HG02852 (cell line): Measurements from ENCODE around the gene ILRUN.
A peak's percentile ranks its signal among the peaks of the same experiment; 100 is the strongest.
"Not testable (repeated sequence)": the region's sequence is repeated elsewhere in the genome, so short reads cannot be mapped to it uniquely, and the experiment has no call there.

ENCODE experiments used
- ATAC-seq: cut with Tn5 transposase; IDR thresholded peaks from one replicate; pipeline ENCODE4 v1.9.1; 2021; ENCODE audit warnings: mild to moderate bottlenecking, moderate library complexity; ENCODE audit not compliant: unreplicated experiment

Gene ILRUN

DNA sequence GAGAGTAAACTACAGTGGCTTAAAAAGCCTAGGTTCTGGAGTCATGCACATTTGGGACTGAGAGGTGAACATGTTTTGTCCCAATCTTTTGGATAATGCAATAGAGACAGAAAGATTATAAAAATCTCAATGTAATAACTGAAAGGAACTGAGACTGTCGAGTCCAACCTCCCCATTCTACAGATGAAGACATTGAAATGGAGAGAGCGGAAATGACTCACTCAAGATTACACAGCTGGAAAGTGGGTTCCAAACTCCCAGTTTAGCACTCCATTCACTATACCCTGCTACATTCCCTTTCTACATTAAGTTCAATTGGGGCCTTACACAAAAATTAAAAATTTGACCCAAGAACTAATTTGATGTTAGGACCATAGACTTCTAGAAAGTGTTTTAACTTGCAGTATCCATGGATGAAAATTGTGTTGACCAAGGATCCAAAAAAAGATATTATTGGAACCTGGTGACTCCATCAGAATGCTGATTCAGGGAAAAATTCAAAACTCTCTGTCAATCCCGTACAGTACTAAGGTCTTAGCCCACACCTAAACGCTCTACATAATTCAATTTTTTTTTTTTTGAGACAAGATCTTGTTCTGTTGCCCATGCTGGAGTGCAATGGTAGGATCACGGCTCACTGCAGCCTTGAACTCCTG is 1.5 kb upstream of the ILRUN start:
- no peak for ATAC-seq

GRCh38 chr6:34697544-34697836 is 923 bp upstream of the ILRUN start:
- ATAC-seq = no peak

DNA sequence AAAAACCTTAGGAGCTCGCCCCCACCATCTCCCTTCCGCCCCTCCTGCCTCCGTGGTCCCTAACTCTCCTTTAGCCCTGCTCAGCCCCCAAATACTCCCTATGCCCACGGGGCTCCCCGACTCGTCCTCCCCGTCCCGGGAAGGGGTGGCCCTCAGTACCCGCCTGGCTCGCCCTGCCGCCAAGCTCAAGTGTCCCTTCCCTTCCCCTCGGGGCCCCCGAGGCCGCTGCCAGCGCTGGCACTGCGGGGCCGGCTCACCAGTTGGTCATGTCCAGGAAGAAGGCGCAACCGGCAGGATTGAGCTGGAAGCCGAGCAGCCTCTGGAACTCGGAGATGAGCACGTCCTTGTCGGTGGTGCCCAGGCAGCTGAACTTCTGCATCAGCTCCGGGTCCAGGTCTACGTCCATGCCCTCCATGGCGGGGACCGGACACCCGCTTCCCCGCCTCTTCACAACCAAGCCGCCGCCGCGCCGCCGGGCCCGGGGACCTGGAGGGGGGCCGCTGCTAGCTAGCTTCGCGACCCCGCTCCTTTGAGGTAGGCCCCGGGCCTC is 303 bp downstream of the ILRUN start:
- ATAC-seq = peak; percentile 30

DNA sequence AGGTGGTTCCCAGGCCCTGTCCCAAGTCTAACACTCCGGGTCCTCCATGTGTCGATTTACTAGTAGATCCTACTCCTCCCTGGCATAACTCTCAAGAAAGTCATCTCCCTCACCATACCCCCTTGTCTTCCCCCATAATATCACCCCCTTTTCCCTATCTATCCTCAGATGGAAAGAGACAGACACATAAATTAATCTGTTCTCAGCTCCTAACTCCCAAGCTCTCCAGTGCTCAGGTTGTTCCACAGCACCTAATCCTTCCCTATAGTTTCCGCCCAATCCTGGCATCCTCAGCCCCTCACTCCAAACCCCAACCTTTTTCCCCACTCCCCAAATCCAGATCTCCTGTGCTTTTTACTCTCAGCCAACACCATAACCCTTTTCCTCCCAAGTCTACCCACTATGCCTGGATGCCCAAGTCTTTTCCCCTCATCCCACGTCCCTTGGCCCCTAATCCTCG is 808 bp downstream of the ILRUN start:
- ATAC-seq = no peak

- ATAC-seq = no peak
These were observed 4.3 kb downstream of the ILRUN start for GRCh38 chr6:34692280-34692679.

- ATAC-seq = no peak
These were observed 6.8 kb downstream of the ILRUN start for GRCh38 chr6:34689742-34690141.

DNA sequence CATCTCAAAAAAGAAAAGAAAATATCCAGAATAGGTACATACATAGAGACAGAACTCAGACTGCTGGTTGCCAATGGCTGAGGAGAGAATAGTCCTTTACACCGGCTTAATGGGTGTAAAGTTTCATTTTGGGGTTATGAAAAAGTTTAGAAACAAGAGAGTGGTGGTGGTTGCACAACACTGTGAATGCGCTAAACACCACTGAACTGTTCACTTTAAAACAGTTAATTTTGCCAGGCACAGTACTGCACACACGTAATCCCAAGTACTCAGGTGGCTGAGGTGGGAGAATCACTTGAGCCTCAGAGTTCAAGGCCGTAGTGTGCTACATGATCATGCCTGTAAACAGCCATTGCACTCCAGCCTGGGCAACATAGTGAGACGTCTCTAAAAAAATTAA is 7.6 kb downstream of the ILRUN start:
- no peak for ATAC-seq

- ATAC-seq = no peak
These were observed 11.6 kb downstream of the ILRUN start for GRCh38 chr6:34684919-34685318.

DNA sequence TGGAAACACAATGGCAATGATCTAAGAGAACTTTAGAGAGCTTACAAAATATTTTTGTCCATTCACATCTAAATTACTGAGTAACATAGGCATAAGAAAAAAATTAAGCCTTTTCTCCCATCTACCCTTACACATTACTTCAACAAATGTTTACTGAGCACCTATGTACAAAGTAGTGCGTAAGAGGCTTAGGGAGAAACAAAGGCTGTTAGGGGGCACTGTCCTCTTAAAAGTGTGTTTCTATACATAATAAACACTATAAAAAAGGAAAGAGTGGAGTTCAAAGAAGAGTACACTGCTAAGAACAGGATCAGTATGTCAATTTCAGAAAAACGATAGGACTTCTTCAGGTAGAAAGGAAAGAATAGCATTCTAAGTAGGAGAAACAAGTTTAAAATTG is 12.2 kb downstream of the ILRUN start:
- ATAC-seq = no peak

DNA sequence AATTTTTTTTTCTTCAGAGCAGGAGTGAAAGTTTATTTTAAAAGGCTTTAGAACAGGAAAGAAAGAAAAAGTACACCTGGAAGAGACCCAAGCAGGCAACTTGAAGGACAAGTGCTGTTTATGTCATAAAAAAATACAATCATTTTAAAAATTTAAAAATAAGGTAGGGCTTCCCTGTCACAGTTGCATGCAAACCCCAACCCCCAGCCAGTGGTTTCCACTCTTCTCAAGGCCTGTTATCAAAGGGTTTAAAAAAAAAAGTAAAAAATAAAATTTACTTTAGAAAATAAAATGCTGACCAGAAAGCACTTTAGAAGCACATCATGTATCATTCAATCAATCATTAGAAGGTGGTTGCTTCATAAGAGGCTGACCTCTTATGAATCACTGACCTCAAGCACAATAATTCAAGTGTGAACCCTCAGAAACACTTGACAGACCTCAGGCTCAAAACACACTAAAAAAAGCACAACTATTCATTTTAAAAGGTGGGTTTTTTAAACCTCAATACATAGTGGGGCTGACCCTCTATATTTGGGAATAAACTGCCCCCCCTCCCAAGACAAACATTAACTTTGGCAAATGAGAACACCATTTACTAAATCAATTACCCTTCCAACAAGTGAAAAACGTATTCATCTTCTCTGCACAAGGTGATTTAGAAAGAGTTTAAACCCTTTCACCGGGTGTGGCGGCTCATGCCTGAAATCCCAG is 15.6 kb downstream of the ILRUN start:
- no peak for ATAC-seq

GRCh38 chr6:34680313-34680712 is 16.3 kb downstream of the ILRUN start:
- ATAC-seq = not testable (repeated sequence)

GRCh38 chr6:34679552-34680253 is 16.9 kb downstream of the ILRUN start:
- no peak for ATAC-seq

- no peak for ATAC-seq
These were observed 20.4 kb downstream of the ILRUN start for GRCh38 chr6:34676140-34676539.

DNA sequence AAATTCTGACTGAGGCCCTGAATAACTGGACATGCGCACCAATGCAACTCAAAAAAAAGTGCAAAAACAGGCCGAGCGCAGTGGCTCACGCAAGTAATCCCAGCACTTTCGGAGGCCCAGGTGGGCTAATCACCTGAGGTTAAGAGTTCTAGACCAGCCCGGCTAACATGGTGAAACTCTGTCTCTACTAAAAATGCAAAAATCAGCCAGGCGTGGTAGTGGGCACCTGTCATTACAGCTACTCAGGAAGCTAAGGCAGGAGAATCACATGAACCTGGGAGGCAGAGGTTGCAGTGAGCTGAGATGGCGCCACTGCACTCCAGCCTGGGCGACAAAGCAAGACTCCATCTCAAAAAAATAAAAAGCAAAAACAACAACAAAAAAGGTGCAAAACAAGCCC is 21.6 kb downstream of the ILRUN start:
- ATAC-seq = not testable (repeated sequence)

GRCh38 chr6:34674268-34674639 is 22.3 kb downstream of the ILRUN start:
- ATAC-seq = no peak

GRCh38 chr6:34673064-34673463 is 23.5 kb downstream of the ILRUN start:
- no peak for ATAC-seq

DNA sequence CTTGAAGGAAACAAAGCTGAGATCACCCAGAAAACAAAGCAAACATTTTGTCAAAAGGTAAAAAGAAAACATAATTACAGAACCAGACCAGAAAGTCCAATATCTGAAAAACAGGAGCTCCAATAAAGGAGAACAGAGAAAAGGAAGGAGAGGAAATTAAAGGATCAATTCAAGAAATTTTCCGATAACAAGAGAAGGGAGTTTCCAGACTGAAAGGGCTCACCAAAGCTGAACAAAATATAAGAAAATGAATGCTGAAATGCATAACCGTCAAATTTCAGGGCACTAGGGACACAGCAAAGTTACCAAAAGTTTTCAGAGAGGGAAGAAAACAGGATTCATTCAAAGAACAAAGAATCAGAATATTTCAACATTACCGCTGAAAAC is 23.9 kb downstream of the ILRUN start:
- ATAC-seq = no peak

GRCh38 chr6:34671801-34672656 is 24.5 kb downstream of the ILRUN start:
- peak; percentile 81 for ATAC-seq

DNA sequence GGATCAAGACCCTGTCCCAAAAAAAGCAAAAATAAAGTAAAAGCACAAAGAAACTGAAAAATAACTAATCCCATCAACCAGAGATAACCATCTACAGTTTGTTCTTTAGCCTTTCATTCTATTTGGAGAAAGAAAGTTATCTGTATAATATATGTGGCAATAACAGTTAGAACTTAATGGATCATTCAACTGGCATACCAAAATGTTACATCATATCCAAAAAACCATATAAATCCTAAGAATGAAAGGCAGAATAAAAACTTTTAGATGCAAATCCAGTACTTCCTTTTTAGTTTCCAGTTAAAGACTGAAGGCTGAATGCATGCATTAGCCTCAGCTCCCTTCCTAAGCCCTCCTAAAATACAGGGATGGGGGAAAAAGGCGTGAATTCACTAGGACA is 25.2 kb downstream of the ILRUN start:
- no peak for ATAC-seq

- ATAC-seq = not testable (repeated sequence)
These were observed 27.8 kb downstream of the ILRUN start for GRCh38 chr6:34668799-34669198.
